ENCODE data around the gene EIF4G3.

Gene EIF4G3

DNA sequence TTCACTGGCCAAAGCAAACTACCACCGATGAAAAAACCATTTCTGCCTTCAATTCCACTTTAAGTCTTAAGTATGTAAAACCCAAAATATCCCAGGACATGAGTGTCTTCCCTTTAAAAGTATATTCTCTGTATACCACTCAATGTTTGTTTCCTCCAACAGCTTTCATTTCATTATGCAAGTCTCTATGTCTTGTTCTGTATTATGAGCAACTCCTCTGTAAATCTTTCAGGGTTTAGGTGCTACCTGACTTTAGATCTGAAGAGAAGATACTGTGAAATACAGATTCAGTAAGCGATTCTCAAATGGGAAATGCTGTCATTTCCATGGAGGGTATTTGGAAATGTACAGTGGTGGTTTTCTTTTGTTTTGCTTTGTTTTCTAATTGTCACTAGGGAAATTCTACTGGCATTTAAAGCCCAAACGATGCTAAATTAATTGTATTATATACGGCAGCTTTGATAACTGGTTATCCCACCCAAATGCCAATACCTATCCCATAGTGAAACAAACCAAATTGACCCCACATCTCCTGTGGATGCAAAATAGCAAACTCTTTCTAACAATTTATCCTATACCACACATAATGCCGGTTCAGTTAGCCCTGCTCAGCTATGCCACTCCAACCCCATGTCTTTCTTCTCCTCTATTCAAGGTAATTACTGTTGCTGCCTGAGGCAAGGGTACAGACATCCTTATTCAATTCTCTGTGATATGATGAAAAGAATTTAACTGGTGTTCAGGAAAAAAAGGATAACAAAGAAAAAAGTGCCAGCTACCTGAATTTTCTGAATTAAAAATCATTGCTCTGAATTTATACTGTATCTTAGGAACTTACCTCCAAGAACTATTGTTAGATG is 182.8 kb downstream of the EIF4G3 start:
- DNase-seq (ENCODE audit: low read depth) = no peak

DNA sequence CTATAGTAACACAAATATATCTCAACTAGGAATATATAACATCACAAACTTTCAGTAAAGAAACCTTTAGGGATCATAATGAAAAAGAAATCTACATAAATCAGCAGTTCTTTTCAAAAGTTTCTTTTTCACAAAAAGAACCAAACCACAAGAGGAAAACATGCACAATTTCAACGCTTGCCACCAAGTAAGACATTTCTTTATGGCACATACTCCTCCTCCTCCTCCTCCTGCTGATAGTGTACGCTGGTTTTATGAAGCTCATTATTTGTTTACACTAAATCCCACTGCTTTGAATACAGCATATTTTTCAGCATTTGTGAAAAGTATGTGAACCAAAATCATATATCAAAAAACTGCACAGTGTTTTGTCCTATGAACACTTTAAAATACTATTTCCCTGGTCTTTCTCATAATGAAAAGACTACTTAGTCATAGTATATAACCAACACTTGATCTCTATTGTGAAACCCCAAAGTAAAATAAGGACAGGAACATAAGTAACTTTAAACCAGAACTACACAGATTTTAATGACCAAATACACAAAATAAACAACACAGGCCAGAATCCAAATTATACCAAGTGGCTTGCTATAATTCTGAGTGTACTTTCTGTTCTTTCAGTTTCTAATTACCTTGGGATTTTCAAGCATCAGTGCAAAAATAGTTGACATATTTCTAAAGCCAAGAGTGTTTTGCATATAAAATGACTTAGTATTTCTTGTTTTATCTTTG is 184.2 kb downstream of the EIF4G3 start:
- peak; percentile 25 for DNase-seq (ENCODE audit: low read depth)

DNA sequence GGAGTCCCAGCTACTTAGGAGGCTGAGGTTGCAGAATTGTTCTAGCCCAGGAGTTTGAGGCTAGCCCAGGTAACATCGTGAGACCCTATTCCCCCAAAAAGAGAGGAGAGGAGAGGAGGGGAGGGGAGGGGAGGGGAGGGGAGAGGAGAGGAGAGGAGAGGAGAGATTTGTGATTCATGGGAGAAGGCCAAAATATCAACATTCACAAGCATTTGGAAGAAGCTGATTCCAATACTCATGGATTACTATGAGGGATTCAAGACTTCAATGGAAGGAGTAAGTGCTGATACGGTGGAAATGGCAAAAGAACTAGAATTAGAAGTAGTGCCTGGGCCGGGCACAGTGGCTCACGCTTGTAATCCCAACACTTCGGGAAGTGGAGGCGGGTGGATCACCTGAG is 187.8 kb downstream of the EIF4G3 start:
- no peak for DNase-seq (ENCODE audit: low read depth)

GRCh38 chr1:20987831-20988825 is 188.6 kb downstream of the EIF4G3 start:
- DNase-seq (ENCODE audit: low read depth) = no peak

DNA sequence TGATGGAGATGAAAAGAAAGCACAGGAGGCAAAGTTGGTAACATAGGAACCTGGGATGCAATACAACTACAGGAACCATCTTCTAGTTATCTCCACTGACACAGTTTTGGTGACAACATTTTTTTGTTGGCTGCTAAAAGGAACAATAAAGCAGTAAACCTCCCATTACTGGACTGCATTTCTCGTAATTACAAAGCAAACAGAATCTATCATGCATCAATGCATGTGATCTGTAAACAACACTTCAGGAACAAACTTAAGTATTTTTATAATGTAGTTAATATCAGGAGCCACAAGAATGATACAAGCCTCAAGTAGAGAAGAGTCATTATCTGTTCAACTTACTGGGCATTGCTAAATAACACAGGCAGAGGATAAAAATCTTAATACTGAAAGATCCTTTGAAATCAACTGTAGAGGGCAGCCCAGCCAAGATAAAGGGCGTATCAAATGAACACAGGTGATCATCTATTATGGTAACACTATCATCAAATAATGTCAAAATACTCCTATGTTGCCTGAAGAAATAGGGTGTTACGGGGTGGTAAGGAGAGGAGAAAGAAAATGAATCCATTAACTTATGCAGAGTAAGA is 193.3 kb downstream of the EIF4G3 start:
- no peak for DNase-seq (ENCODE audit: low read depth)

GRCh38 chr1:20982316-20982715 is 194.4 kb downstream of the EIF4G3 start:
- DNase-seq (ENCODE audit: low read depth) = no peak

DNA sequence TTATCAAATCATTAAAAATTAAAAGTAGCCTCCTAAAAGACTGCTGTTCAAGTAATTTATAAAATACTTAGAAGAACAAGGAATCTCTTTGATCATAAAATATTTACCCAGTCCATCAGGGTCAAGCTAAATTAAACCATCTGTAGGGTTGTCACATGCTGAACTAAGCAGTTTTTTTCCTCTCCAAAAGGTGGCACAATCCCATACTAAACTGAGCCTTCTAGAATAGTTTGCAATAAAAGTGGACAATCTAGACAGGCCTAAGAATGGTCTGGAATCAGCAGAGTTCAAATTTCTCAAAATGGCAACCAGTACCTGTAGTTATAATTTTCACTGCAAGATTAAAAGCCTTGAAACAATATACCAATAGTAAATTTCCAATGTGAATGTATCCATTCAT is 194.8 kb downstream of the EIF4G3 start:
- DNase-seq (ENCODE audit: low read depth) = peak; percentile 36

DNA sequence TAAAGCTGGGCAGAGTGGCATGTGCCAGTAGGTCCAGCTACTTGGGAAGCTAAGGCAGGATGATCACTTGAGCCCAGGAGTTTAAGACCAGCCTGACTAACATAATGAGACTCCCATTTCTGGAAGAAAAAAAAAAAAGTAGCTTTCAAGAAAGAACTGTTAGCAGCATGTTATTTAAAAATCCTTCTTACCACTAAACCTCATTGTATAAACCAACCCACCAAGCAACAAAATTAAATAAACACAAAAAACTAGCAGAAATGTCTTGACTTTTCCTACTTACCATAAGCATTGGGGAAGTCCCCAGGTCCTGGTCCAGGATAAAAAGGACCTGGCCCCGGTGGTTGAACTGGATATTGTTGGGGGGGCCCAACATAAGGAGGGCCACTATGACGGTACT is 196.6 kb downstream of the EIF4G3 start:
- DNase-seq (ENCODE audit: low read depth) = no peak

GRCh38 chr1:20978413-20978812 is 198.3 kb downstream of the EIF4G3 start:
- no peak for DNase-seq (ENCODE audit: low read depth)

- no peak for DNase-seq (ENCODE audit: low read depth)
These were observed 201.0 kb downstream of the EIF4G3 start for GRCh38 chr1:20975668-20976067.

DNA sequence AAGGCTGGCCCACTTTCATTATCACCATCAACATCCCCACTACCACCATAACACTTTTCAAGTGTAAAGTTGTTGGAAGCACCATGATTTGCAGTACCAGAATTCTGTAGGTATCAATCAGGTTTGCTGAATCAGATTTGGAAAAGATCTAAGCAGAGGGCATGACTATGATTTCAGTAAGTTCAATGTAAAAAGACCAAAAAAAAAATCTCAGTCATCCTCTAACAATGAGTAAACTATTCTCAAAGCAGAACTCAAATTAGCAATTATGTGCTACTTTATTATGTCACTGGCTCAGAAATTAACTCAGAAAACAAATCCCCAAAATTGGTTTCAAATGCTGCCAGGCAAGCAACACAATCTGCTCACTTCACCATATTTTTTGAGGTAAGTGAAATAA is 201.7 kb downstream of the EIF4G3 start:
- no peak for DNase-seq (ENCODE audit: low read depth)

DNA sequence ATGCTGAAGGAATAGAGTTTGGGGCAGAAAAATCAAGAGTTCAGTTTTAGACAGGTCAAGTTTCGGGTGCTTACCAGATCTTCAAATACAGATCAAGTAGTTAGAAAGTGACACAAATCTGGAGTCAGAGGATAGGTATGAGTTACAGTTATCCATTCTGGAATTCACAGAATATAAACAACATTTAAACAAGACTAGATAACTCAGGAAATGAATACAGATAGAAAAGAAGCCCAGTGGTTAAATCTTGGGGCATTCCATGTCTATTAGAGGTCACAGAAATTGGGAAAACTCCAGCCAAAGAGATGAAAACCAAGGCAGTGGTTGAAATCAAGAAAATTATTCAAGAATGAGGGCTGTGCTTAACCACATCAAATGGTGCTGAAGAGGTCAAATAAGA is 202.6 kb downstream of the EIF4G3 start:
- no peak for DNase-seq (ENCODE audit: low read depth)

GRCh38 chr1:20972855-20973254 is 203.8 kb downstream of the EIF4G3 start:
- DNase-seq (ENCODE audit: low read depth) = no peak

DNA sequence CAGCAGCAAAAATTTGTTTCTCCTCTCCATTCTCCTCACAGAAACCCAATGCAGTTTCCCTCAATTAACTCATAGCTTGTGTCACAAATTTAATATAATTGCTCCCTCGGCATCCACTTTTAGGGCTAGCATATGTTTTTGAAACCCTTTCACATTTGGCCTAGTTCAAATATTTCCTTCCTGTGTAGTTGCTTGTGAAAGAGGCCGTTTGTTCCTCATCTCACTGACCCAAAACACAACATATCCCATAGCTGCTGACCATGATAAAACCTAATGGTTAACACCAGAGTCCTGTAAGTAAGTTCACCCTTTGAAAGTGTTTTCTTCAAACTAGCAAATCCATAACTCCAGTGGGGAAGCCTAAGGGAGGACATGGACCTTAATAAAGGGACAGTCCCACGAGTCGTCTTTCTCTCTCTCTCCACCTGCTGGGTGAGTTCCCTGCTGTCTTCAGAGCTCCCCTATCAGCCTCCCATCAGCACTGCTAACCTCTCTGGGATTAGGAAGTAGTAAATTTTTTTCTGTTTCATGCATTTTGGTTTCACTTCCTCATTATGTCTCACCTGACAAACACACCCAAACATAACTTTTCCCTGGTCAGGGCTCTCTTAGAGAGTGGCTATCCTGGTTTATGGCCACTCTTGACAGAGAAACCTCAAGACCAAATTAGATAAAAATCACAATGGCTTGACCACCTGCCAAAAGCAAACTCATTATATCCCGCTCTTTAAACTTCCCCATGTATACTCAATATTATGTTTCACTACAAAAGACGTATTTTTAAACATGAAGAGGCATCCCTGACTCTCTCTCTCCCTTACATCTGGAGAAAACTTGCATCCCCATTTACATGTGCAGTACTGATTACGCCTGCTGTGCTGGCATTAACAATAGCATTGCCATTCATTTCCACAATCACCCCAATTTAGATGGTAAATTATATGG is 211.9 kb downstream of the EIF4G3 start:
- no peak for DNase-seq (ENCODE audit: low read depth)

GRCh38 chr1:20962576-20963258 is 214.0 kb downstream of the EIF4G3 start:
- no peak for DNase-seq (ENCODE audit: low read depth)

GRCh38 chr1:20958430-20958829 is 218.3 kb downstream of the EIF4G3 start:
- no peak for DNase-seq (ENCODE audit: low read depth)

DNA sequence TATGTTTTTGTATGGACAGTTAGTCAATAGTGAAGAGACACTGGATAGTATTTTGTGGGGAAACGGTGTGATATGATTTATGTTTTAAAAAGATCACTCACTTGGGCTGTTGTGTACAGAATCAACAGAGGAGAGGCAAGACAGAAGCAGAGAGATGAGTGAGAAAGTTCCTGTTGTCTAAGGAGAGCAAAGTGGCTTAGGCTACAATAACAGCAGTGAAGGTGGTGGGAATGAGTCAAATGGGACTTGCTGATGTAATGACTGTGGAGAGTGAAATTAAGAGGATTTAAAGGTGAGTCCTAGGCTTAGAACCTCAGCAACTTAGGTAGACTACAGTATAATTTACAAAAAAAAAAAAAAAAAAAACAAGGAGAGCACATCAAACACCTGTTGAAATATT is 220.4 kb downstream of the EIF4G3 start:
- no peak for DNase-seq (ENCODE audit: low read depth)

DNA sequence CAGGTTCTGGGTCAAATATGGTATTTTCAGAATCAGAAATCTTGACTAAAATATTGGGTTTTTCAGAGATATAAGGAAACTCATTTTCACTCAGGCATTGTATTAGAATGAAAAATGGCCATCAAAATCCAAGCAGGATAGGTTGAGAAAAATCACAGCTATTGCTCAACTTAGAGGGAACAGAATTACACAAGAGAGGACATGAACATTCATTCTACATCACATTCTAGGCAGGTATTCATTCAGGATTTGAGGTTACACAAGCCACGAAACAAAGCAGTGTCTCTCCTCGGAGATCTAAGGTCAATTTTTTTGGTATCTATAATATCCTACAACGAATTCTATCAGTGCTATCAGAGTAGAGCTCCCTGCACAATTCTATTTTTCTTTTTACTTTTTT is 226.0 kb downstream of the EIF4G3 start:
- DNase-seq (ENCODE audit: low read depth) = no peak

- no peak for DNase-seq (ENCODE audit: low read depth)
These were observed 226.7 kb downstream of the EIF4G3 start for GRCh38 chr1:20949871-20950590.
